Thyroid gland (tissue), 4 donors: ENCODE data around the gene COL24A1.

ENCODE experiments used
- POLR2A ChIP-seq, 2 donors: fragments of 450-650 bp; IDR thresholded peaks; one replicate each; pipeline ENCODE4 v1.6.1; 2017; ENCODE audit warnings: antibody characterized with exemption in 2 of 2, mild to moderate bottlenecking in 2 of 2, moderate library complexity in 1 of 2
- TF ChIP-seq, protein P1 (sequence below), 6 experiments: fragments of 200-600 bp in 3 of 6; fragments of 450-650 bp in 3 of 6; sonication (generic) in 3 of 6; IDR thresholded peaks; one replicate each; pipeline ENCODE4 v1.5.1; 2016 to 2019; ENCODE audit warnings: antibody characterized with exemption in 6 of 6, mild to moderate bottlenecking in 2 of 6, inconsistent platforms in 1 of 6, moderate library complexity in 1 of 6

DNA sequence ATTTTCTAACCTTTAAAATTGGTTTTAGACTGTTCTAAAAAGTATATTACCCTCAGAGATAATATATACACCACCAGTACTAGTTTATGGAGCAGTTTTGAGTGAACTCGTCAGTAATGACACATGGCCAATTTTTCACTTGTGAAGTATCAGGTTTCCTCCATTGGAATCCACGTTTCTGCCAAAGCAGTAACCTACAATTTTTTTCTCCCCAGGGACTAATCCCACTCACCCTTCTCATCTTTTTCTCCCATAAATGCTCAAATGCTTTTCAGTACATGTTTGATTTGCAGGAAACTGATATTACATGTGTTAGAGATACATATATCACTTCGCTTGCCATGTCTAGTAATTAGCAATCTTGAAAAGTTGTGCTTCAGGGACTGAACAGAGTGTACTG is 94.1 kb downstream of the COL24A1 start:
- TF ChIP-seq, protein P1, sequence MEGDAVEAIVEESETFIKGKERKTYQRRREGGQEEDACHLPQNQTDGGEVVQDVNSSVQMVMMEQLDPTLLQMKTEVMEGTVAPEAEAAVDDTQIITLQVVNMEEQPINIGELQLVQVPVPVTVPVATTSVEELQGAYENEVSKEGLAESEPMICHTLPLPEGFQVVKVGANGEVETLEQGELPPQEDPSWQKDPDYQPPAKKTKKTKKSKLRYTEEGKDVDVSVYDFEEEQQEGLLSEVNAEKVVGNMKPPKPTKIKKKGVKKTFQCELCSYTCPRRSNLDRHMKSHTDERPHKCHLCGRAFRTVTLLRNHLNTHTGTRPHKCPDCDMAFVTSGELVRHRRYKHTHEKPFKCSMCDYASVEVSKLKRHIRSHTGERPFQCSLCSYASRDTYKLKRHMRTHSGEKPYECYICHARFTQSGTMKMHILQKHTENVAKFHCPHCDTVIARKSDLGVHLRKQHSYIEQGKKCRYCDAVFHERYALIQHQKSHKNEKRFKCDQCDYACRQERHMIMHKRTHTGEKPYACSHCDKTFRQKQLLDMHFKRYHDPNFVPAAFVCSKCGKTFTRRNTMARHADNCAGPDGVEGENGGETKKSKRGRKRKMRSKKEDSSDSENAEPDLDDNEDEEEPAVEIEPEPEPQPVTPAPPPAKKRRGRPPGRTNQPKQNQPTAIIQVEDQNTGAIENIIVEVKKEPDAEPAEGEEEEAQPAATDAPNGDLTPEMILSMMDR (IDR thresholded peaks at IDR 0.05): no peak
- TF ChIP-seq POLR2A (IDR thresholded peaks at IDR 0.05): no peak
